WTC11 (cell line): ENCODE measurements around the gene PPIL3. TPM values are rescaled to one million over a fixed set of nuclear protein-coding genes. Genes with fewer than 3 reads are reported as not detected.

ENCODE experiments used
- ATF3 ChIP-seq: sonication (generic); formaldehyde crosslinking; conservative IDR thresholded peaks from 2 replicates; pipeline ENCODE4 v1.8.1; 2022; ENCODE audit warnings: mild to moderate bottlenecking, missing genetic modification reagents
- CBFB ChIP-seq: sonication (generic); formaldehyde crosslinking; IDR thresholded peaks from 2 replicates; pipeline ENCODE4 v1.8.1; 2022; ENCODE audit warnings: mild to moderate bottlenecking, low read depth, missing genetic modification reagents
- CDX4 ChIP-seq: fragments of 250-450 bp; sonication (Bioruptor Pico); IDR thresholded peaks from 2 replicates; pipeline ENCODE4 v1.9.0; 2021; ENCODE audit warnings: moderate library complexity, mild to moderate bottlenecking, inconsistent platforms, borderline replicate concordance
- CTCF ChIP-seq: fragments of 200-600 bp; IDR thresholded peaks from 2 replicates; pipeline ENCODE4 v1.8.0; 2022; ENCODE audit warnings: antibody characterized with exemption
- E2F4 ChIP-seq: sonication (generic); formaldehyde crosslinking; IDR thresholded peaks from 2 replicates; pipeline ENCODE4 v1.8.1; 2022; ENCODE audit warnings: low read depth, mild to moderate bottlenecking, moderate library complexity, missing genetic modification reagents, borderline replicate concordance
- GABPB1 ChIP-seq: sonication (generic); formaldehyde crosslinking; IDR thresholded peaks from 2 replicates; pipeline ENCODE4 v1.8.1; 2023; ENCODE audit warnings: mild to moderate bottlenecking, missing genetic modification reagents
- IRF1 ChIP-seq: sonication (generic); formaldehyde crosslinking; IDR thresholded peaks from 2 replicates; pipeline ENCODE4 v1.8.0; 2023; ENCODE audit warnings: missing genetic modification reagents
- IRF2 ChIP-seq: sonication (generic); formaldehyde crosslinking; IDR thresholded peaks from 2 replicates; pipeline ENCODE4 v1.8.0; 2022; ENCODE audit warnings: low read depth, missing genetic modification reagents, borderline replicate concordance
- KAT7 ChIP-seq: sonication (generic); formaldehyde crosslinking; IDR thresholded peaks from 2 replicates; pipeline ENCODE4 v1.8.1; 2023; ENCODE audit warnings: missing genetic modification reagents, mild to moderate bottlenecking, borderline replicate concordance
- MLX ChIP-seq: sonication (generic); formaldehyde crosslinking; IDR thresholded peaks from 2 replicates; pipeline ENCODE4 v1.8.1; 2023; ENCODE audit warnings: mild to moderate bottlenecking, missing genetic modification reagents, moderate library complexity
- MXD4 ChIP-seq: fragments of 250-450 bp; sonication (Bioruptor Pico); IDR thresholded peaks from 2 replicates; pipeline ENCODE4 v1.8.0; 2021; ENCODE audit warnings: mild to moderate bottlenecking, moderate library complexity, borderline replicate concordance
- NFE2L1 ChIP-seq: sonication (generic); formaldehyde crosslinking; IDR thresholded peaks from 2 replicates; pipeline ENCODE4 v1.8.1; 2023; ENCODE audit warnings: missing genetic modification reagents
- NFYB ChIP-seq: sonication (generic); formaldehyde crosslinking; conservative IDR thresholded peaks from 2 replicates; pipeline ENCODE4 v1.8.0; 2022; ENCODE audit warnings: low read depth, missing genetic modification reagents
- NR1H2 ChIP-seq: sonication (generic); formaldehyde crosslinking; IDR thresholded peaks from 2 replicates; pipeline ENCODE4 v1.9.0; 2021; ENCODE audit warnings: mild to moderate bottlenecking, moderate library complexity, missing genetic modification reagents
- OVOL2 ChIP-seq: fragments of 250-450 bp; sonication (Bioruptor Pico); IDR thresholded peaks from 2 replicates; pipeline ENCODE4 v1.9.0; 2021; ENCODE audit warnings: mild to moderate bottlenecking, borderline replicate concordance
- PREB ChIP-seq: sonication (generic); formaldehyde crosslinking; IDR thresholded peaks from 2 replicates; pipeline ENCODE4 v1.8.1; 2022; ENCODE audit warnings: mild to moderate bottlenecking, missing genetic modification reagents, moderate library complexity, borderline replicate concordance
- PRRX2 ChIP-seq: fragments of 250-450 bp; sonication (Bioruptor Pico); IDR thresholded peaks from 2 replicates; pipeline ENCODE4 v1.8.0; 2021; ENCODE audit warnings: mild to moderate bottlenecking
- RORB ChIP-seq: fragments of 250-450 bp; sonication (Bioruptor Pico); IDR thresholded peaks from 2 replicates; pipeline ENCODE4 v1.9.0; 2021; ENCODE audit warnings: mild to moderate bottlenecking
- SOX15 ChIP-seq: fragments of 250-450 bp; sonication (Bioruptor Pico); IDR thresholded peaks from 2 replicates; pipeline ENCODE4 v1.9.0; 2021; ENCODE audit warnings: mild to moderate bottlenecking
- SP1 ChIP-seq: sonication (generic); formaldehyde crosslinking; conservative IDR thresholded peaks from 2 replicates; pipeline ENCODE4 v1.8.1; 2022; ENCODE audit warnings: missing genetic modification reagents
- TP53 ChIP-seq: sonication (generic); formaldehyde crosslinking; IDR thresholded peaks from 2 replicates; pipeline ENCODE4 v1.8.1; 2023; ENCODE audit warnings: mild to moderate bottlenecking, missing genetic modification reagents
- USF2 ChIP-seq: sonication (generic); formaldehyde crosslinking; IDR thresholded peaks from 2 replicates; pipeline ENCODE4 v1.8.1; 2023; ENCODE audit warnings: mild to moderate bottlenecking, missing genetic modification reagents, moderate library complexity
- ZBTB21 ChIP-seq: sonication (generic); formaldehyde crosslinking; IDR thresholded peaks from 2 replicates; pipeline ENCODE4 v1.8.1; 2023; ENCODE audit warnings: mild to moderate bottlenecking, missing genetic modification reagents, borderline replicate concordance
- ZNF138 ChIP-seq: sonication (generic); formaldehyde crosslinking; conservative IDR thresholded peaks from 2 replicates; pipeline ENCODE4 v1.8.1; 2022; ENCODE audit warnings: mild to moderate bottlenecking, moderate library complexity, missing genetic modification reagents
- ZNF219 ChIP-seq: sonication (generic); formaldehyde crosslinking; IDR thresholded peaks from 2 replicates; pipeline ENCODE4 v1.8.0; 2023; ENCODE audit warnings: missing genetic modification reagents, mild to moderate bottlenecking, borderline replicate concordance
- ZNF232 ChIP-seq: sonication (generic); formaldehyde crosslinking; IDR thresholded peaks from 2 replicates; pipeline ENCODE4 v1.8.0; 2022; ENCODE audit warnings: mild to moderate bottlenecking, missing genetic modification reagents
- ZNF263 ChIP-seq: sonication (generic); formaldehyde crosslinking; IDR thresholded peaks from 2 replicates; pipeline ENCODE4 v1.8.1; 2022; ENCODE audit warnings: low read depth, mild to moderate bottlenecking, moderate library complexity, missing genetic modification reagents
- ZNF416 ChIP-seq: fragments of 250-450 bp; sonication (Bioruptor Pico); IDR thresholded peaks from 2 replicates; pipeline ENCODE4 v1.9.0; 2021; ENCODE audit warnings: mild to moderate bottlenecking, inconsistent platforms
- ZNF423 ChIP-seq: fragments of 250-450 bp; sonication (Bioruptor Pico); IDR thresholded peaks from 2 replicates; pipeline ENCODE4 v2.1.2; 2022; ENCODE audit warnings: mild to moderate bottlenecking, moderate library complexity
- ZSCAN18 ChIP-seq: fragments of 250-450 bp; sonication (Bioruptor Pico); IDR thresholded peaks from 2 replicates; pipeline ENCODE4 v2.1.2; 2022; ENCODE audit warnings: mild to moderate bottlenecking, moderate library complexity
- total RNA-seq: library from RNA; stranded (reverse); gene quantifications from 3 replicates; pipeline ENCODE4 v1.2.3, GENCODE V29; 2021

The PPIL3 gene
- total RNA-seq, 1 experiment from 2014 or later = 39.3 TPM

- peak; percentile 53 for TF ChIP-seq USF2 (CRISPR knock-in tag)
- no peak for TF ChIP-seq ZNF416 (CRISPR knock-in tag)
- no peak for TF ChIP-seq IRF2 (CRISPR knock-in tag)
- no peak for TF ChIP-seq PRRX2
- no peak for TF ChIP-seq ZNF263 (CRISPR knock-in tag)
- TF ChIP-seq E2F4 (CRISPR knock-in tag) = no peak
- no peak for TF ChIP-seq ZNF232 (CRISPR knock-in tag)
- no peak for TF ChIP-seq MXD4 (CRISPR knock-in tag)
- TF ChIP-seq CTCF = no peak
- TF ChIP-seq ZBTB21 = peak; percentile 98
- TF ChIP-seq CBFB (CRISPR knock-in tag) = 0 out of 2 replicates have a peak, but pooled peaks have one; percentile 74
- no peak for TF ChIP-seq OVOL2
- TF ChIP-seq ZNF138 = peak; percentile 95
- no peak for TF ChIP-seq ZNF423
- TF ChIP-seq NFYB = no peak
- no peak for TF ChIP-seq CDX4 (CRISPR knock-in tag)
- no peak for TF ChIP-seq ATF3
- no peak for TF ChIP-seq MLX (CRISPR knock-in tag)
- no peak for TF ChIP-seq NR1H2 (CRISPR knock-in tag)
- no peak for TF ChIP-seq RORB (CRISPR knock-in tag)
- peak; percentile 88 for TF ChIP-seq GABPB1 (CRISPR knock-in tag)
- peak; percentile 93 for TF ChIP-seq TP53 (CRISPR knock-in tag)
- peak; percentile 67 for TF ChIP-seq SP1 (CRISPR knock-in tag)
- TF ChIP-seq ZSCAN18 (CRISPR knock-in tag) = 0 out of 2 replicates have a peak, but pooled peaks have one; percentile 22
- peak; percentile 63; the same call in 1 of the 2 replicates for TF ChIP-seq NFE2L1
- TF ChIP-seq PREB (CRISPR knock-in tag) = peak; percentile 88; the same call in 1 of the 2 replicates
- TF ChIP-seq ZNF219 = peak; percentile 84; the same call in 1 of the 2 replicates
- TF ChIP-seq IRF1 = no peak
- TF ChIP-seq SOX15 (CRISPR knock-in tag) = no peak
- TF ChIP-seq KAT7 (CRISPR knock-in tag) = peak; percentile 87
Observed at GRCh38 chr2:200864176-200865034, 24.5 kb downstream of the PPIL3 start, which contains the start of gene CLK1 (continued).
